ENCODE measurements around the gene TSPAN32.

The TSPAN32 gene

GRCh38 chr11:2310073-2310785 lies 8.4 kb downstream of the TSPAN32 start:
- no peaks in the 10 kb centered on the region for H3K27me3 Mint-ChIP-seq (ENCODE audit: low read depth)
- no peak overlapping the region for H3K27ac Mint-ChIP-seq
- no peak overlapping the region for H3K4me3 Mint-ChIP-seq
- H3K36me3 Mint-ChIP-seq (ENCODE audit: low read depth) = no peaks in the 10 kb centered on the region
- no peaks in the 10 kb centered on the region for H3K9me3 Mint-ChIP-seq
- H3K4me1 Mint-ChIP-seq (ENCODE audit: low read depth) = peaks cover 11% of the 10 kb centered on the region

- no peaks in the 10 kb centered on the region for H3K9me3 Mint-ChIP-seq
- H3K4me1 Mint-ChIP-seq (ENCODE audit: low read depth) = peaks cover 7% of the 10 kb centered on the region
- no peak overlapping the region for H3K4me3 Mint-ChIP-seq
- no peaks in the 10 kb centered on the region for H3K27me3 Mint-ChIP-seq (ENCODE audit: low read depth)
- H3K27ac Mint-ChIP-seq = no peak overlapping the region
- no peaks in the 10 kb centered on the region for H3K36me3 Mint-ChIP-seq (ENCODE audit: low read depth)
Observed at GRCh38 chr11:2310786-2311352, 9.1 kb downstream of the TSPAN32 start.

GRCh38 chr11:2311353-2312133 lies 9.7 kb downstream of the TSPAN32 start:
- H3K4me3 Mint-ChIP-seq = no peak overlapping the region
- H3K9me3 Mint-ChIP-seq = no peaks in the 10 kb centered on the region
- no peak overlapping the region for H3K27ac Mint-ChIP-seq
- H3K4me1 Mint-ChIP-seq (ENCODE audit: low read depth) = peaks cover under 1% of the 10 kb centered on the region
- no peaks in the 10 kb centered on the region for H3K27me3 Mint-ChIP-seq (ENCODE audit: low read depth)
- H3K36me3 Mint-ChIP-seq (ENCODE audit: low read depth) = no peaks in the 10 kb centered on the region

GRCh38 chr11:2312232-2313042 lies 10.6 kb downstream of the TSPAN32 start:
- no peaks in the 10 kb centered on the region for H3K27me3 Mint-ChIP-seq (ENCODE audit: low read depth)
- H3K4me1 Mint-ChIP-seq (ENCODE audit: low read depth) = no peaks in the 10 kb centered on the region
- H3K4me3 Mint-ChIP-seq = no peak overlapping the region
- H3K27ac Mint-ChIP-seq = no peak overlapping the region
- no peaks in the 10 kb centered on the region for H3K9me3 Mint-ChIP-seq
- H3K36me3 Mint-ChIP-seq (ENCODE audit: low read depth) = no peaks in the 10 kb centered on the region

GRCh38 chr11:2313051-2313951 lies 11.5 kb downstream of the TSPAN32 start:
- H3K36me3 Mint-ChIP-seq (ENCODE audit: low read depth) = no peaks in the 10 kb centered on the region
- H3K4me1 Mint-ChIP-seq (ENCODE audit: low read depth) = no peaks in the 10 kb centered on the region
- no peaks in the 10 kb centered on the region for H3K27me3 Mint-ChIP-seq (ENCODE audit: low read depth)
- no peaks in the 10 kb centered on the region for H3K9me3 Mint-ChIP-seq
- no peak overlapping the region for H3K4me3 Mint-ChIP-seq
- no peak overlapping the region for H3K27ac Mint-ChIP-seq

- Mint-ChIP-seq H3K27ac (no peak overlapping the region), H3K9me3 (no peaks in the 10 kb centered on the region), H3K27me3 (ENCODE audit: low read depth) (no peaks in the 10 kb centered on the region), H3K4me3 (no peak overlapping the region), H3K4me1 (ENCODE audit: low read depth) (no peaks in the 10 kb centered on the region), H3K36me3 (ENCODE audit: low read depth) (no peaks in the 10 kb centered on the region)
Observed at GRCh38 chr11:2314136-2314524, 12.3 kb downstream of the TSPAN32 start.

- no peaks in the 10 kb centered on the region for H3K9me3 Mint-ChIP-seq
- no peaks in the 10 kb centered on the region for H3K36me3 Mint-ChIP-seq (ENCODE audit: low read depth)
Observed at GRCh38 chr11:2314525-2315394, 12.9 kb downstream of the TSPAN32 start.

GRCh38 chr11:2315395-2316168 lies 13.8 kb downstream of the TSPAN32 start:
- H3K36me3 Mint-ChIP-seq (ENCODE audit: low read depth) = no peaks in the 10 kb centered on the region
- no peaks in the 10 kb centered on the region for H3K4me1 Mint-ChIP-seq (ENCODE audit: low read depth)
- H3K4me3 Mint-ChIP-seq = no peak overlapping the region
- no peaks in the 10 kb centered on the region for H3K9me3 Mint-ChIP-seq
- peaks cover 7% of the 10 kb centered on the region for H3K27me3 Mint-ChIP-seq (ENCODE audit: low read depth)
- H3K27ac Mint-ChIP-seq = no peak overlapping the region

More at GRCh38 chr11:2314525-2315394, 12.9 kb downstream of the TSPAN32 start:
- Mint-ChIP-seq H3K4me3 (no peak overlapping the region), H3K27me3 (ENCODE audit: low read depth) (peaks cover 1% of the 10 kb centered on the region), H3K27ac (no peak overlapping the region), H3K4me1 (ENCODE audit: low read depth) (no peaks in the 10 kb centered on the region)

- H3K4me3 Mint-ChIP-seq = no peak overlapping the region
- H3K4me1 Mint-ChIP-seq (ENCODE audit: low read depth) = no peaks in the 10 kb centered on the region
- H3K27ac Mint-ChIP-seq = no peak overlapping the region
- H3K27me3 Mint-ChIP-seq (ENCODE audit: low read depth) = peaks cover 7% of the 10 kb centered on the region
- H3K36me3 Mint-ChIP-seq (ENCODE audit: low read depth) = no peaks in the 10 kb centered on the region
- no peaks in the 10 kb centered on the region for H3K9me3 Mint-ChIP-seq
Observed at GRCh38 chr11:2316169-2316962, 14.6 kb downstream of the TSPAN32 start.

- Mint-ChIP-seq H3K9me3 (no peaks in the 10 kb centered on the region), H3K36me3 (ENCODE audit: low read depth) (no peaks in the 10 kb centered on the region), H3K4me3 (no peak overlapping the region), H3K27me3 (ENCODE audit: low read depth) (peaks cover 11% of the 10 kb centered on the region), H3K27ac (no peak overlapping the region), H3K4me1 (ENCODE audit: low read depth) (no peaks in the 10 kb centered on the region)
Observed at GRCh38 chr11:2316963-2317244, 15.1 kb downstream of the TSPAN32 start.

GRCh38 chr11:2317354-2318050 lies 15.7 kb downstream of the TSPAN32 start:
- Mint-ChIP-seq H3K27me3 (ENCODE audit: low read depth) (peaks cover 15% of the 10 kb centered on the region), H3K27ac (no peak overlapping the region), H3K4me1 (ENCODE audit: low read depth) (no peaks in the 10 kb centered on the region), H3K36me3 (ENCODE audit: low read depth) (no peaks in the 10 kb centered on the region), H3K4me3 (no peak overlapping the region), H3K9me3 (no peaks in the 10 kb centered on the region)
